Transverse colon (tissue), 4 donors: ENCODE data around the gene DHCR7.

Source experiments
- POLR2AphosphoS5 ChIP-seq, 3 donors: sonication (generic); formaldehyde crosslinking; IDR thresholded peaks; one replicate each; pipeline ENCODE4 v1.6.1; 2016; ENCODE audit warnings: antibody characterized with exemption in 3 of 3
- TF ChIP-seq, protein P1 (sequence below), 5 experiments: fragments of 200-600 bp in 3 of 5; fragments of 450-650 bp in 2 of 5; sonication (generic) in 3 of 5; IDR thresholded peaks; 1 replicate in 2 of 5; 2 replicates in 3 of 5; pipeline ENCODE4 v1.5.1; 2016 to 2017; ENCODE audit warnings: antibody characterized with exemption in 5 of 5, inconsistent platforms in 3 of 5, mild to moderate bottlenecking in 2 of 5, moderate library complexity in 1 of 5

DNA sequence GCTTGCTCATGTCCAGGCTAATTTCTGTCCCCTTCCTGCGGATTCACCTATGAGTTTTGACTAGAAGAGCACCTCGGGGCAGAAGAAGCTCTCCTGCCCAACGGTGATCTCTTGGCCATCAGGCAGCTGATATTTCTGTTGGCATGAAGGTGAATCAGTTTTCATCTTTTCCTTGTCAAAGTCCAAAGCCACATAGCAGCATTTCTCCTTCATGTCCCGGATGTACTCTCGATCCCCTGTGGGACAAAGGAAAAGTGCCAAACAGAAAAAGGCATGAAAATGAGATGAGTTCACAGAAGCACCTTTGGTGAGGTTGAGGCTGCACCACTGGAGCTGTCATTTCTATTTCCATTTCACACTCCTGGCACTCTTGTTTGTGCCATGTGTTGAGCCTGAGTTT, 56.8 kb downstream of the DHCR7 start:
- TF ChIP-seq, protein P1, sequence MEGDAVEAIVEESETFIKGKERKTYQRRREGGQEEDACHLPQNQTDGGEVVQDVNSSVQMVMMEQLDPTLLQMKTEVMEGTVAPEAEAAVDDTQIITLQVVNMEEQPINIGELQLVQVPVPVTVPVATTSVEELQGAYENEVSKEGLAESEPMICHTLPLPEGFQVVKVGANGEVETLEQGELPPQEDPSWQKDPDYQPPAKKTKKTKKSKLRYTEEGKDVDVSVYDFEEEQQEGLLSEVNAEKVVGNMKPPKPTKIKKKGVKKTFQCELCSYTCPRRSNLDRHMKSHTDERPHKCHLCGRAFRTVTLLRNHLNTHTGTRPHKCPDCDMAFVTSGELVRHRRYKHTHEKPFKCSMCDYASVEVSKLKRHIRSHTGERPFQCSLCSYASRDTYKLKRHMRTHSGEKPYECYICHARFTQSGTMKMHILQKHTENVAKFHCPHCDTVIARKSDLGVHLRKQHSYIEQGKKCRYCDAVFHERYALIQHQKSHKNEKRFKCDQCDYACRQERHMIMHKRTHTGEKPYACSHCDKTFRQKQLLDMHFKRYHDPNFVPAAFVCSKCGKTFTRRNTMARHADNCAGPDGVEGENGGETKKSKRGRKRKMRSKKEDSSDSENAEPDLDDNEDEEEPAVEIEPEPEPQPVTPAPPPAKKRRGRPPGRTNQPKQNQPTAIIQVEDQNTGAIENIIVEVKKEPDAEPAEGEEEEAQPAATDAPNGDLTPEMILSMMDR (IDR thresholded peaks at IDR 0.05): no peak
- no peak for TF ChIP-seq POLR2AphosphoS5 (IDR thresholded peaks at IDR 0.05)
